DND-41 (cell line): Measurements from ENCODE around the gene PRR36.

Experiments
- CTCF ChIP-seq: IDR thresholded peaks from 2 replicates; pipeline ENCODE4 v1.5.1; 2012; ENCODE audit warnings: borderline replicate concordance, low read length, moderate library complexity, mild to moderate bottlenecking; ENCODE audit not compliant: poor library complexity, severe bottlenecking; ENCODE audit errors: extremely low read depth
- EZH2 ChIP-seq: IDR thresholded peaks from 3 replicates; pipeline ENCODE4 v1.6.1; 2012; ENCODE audit warnings: borderline replicate concordance, low read depth, mild to moderate bottlenecking, moderate library complexity, low read length, inconsistent platforms; ENCODE audit not compliant: severe bottlenecking

- TF ChIP-seq CTCF: no peak
- TF ChIP-seq EZH2: no peak
Observed at GRCh38 chr19:7910321-7911161, 36.4 kb upstream of the PRR36 start.
